Stimulated activated CD8-positive, alpha-beta memory T cell treated with anti-CD3 and anti-CD28 coated beads, Interleukin-12 subunit alpha, Interleukin-12 subunit beta, amount 100 ng/mL, for 1 hour (primary cell): ENCODE data around the gene LMNTD2.

Experiments
- DNase-seq: peaks from one replicate; pipeline ENCODE4 v3.0.0-alpha.2; 2020; ENCODE audit warnings: low read depth

The LMNTD2 gene

GRCh38 chr11:508956-509355 is 51.6 kb downstream of the LMNTD2 start:
- no peak for DNase-seq

GRCh38 chr11:507727-508515 is 52.6 kb downstream of the LMNTD2 start:
- DNase-seq, result no peak

GRCh38 chr11:506995-507726 is 53.4 kb downstream of the LMNTD2 start, which contains the start of gene RNH1:
Gene RNH1 (minus strand): TSS chr11:507242. CDS start chr11:502162, 5,080 bp downstream.
- peak; percentile 99 for DNase-seq

GRCh38 chr11:506238-506994 is 54.1 kb downstream of the LMNTD2 start:
- DNase-seq, result peak; percentile 94

GRCh38 chr11:504994-505344 is 55.6 kb downstream of the LMNTD2 start:
- DNase-seq, result no peak
